PFSK-1 (cell line): ENCODE measurements around the gene AADAT.

Experiments
- POLR2AphosphoS5 ChIP-seq: IDR thresholded peaks from 2 replicates; pipeline ENCODE4 v1.6.1; 2012; ENCODE audit warnings: low read depth, mild to moderate bottlenecking, control low read depth, low read length, moderate library complexity
- SIN3A ChIP-seq: IDR thresholded peaks from 2 replicates; pipeline ENCODE4 v1.6.1; 2012; ENCODE audit warnings: mild to moderate bottlenecking, low read length, moderate library complexity, borderline replicate concordance; ENCODE audit not compliant: insufficient read depth
- TAF1 ChIP-seq: IDR thresholded peaks from 2 replicates; pipeline ENCODE4 v1.6.1; 2012; ENCODE audit warnings: low read length, control low read depth, borderline replicate concordance; ENCODE audit not compliant: insufficient read depth

GRCh38 chr4:170035845-170036244, 53.9 kb downstream of the AADAT start:
- TF ChIP-seq POLR2AphosphoS5, result no peak
- TF ChIP-seq SIN3A, result no peak
- TF ChIP-seq TAF1, result no peak
